Measurements from ENCODE around the gene PLAC1. TPM values are rescaled to one million over a fixed set of nuclear protein-coding genes. Genes with fewer than 3 reads are reported as not detected.

The PLAC1 gene
- total and polyA plus RNA-seq, 2 of the 13 experiments (the other 11 are each of a cell fraction or from before 2014, with no cell fraction given), result 0.40 to 2.7 TPM

DNA sequence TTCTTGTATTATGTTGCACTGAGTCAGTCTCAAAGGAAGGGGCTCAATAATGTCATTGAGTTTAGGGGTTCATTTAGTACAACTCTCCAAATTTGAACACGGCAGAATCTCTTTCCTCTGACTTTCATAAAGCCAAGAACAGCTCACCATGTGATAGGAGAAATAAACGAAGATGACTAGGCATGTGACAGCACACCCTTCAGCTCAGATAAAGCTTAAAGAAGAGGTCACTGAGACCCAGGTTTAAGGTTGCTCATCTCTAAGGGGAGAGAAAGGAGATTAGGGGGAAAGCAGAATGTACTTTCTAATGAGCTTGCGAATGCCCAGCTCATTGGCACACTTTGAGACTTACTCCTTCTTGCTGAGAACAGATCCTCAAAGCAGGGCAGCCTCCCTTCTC, 89.0 kb downstream of the PLAC1 start:
- Histone ChIP-seq H3K79me2 (ENCODE audit: insufficient read depth, low read length) (no peaks in the 10 kb centered on the region), H2AFZ (ENCODE audit: low read length) (no peak overlapping the region), H3K9me3 (ENCODE audit: low read length) (no peaks in the 10 kb centered on the region), H3K36me3 (replicated peaks in 1 of 2; ENCODE audit: control insufficient read depth in 1 of 2, insufficient read depth in 2 of 2, low read length in 2 of 2) (no peaks in the 10 kb centered on the region), H3K4me2 (ENCODE audit: low read depth, low read length) (no peak overlapping the region), H3K4me1 (ENCODE audit: insufficient read depth, low read length) (peaks cover 8% of the 10 kb centered on the region; the same call in 1 of the 2 replicates), H3K27me3 (ENCODE audit: control insufficient read depth in 1 of 2, insufficient read depth in 2 of 2, low read length in 2 of 2) (no peaks in the 10 kb centered on the region), H3K27ac (ENCODE audit: extremely low read length, insufficient read depth, low read length) (no peak overlapping the region), H3K4me3 (replicated peaks in 1 of 3; ENCODE audit: insufficient read depth in 1 of 3, low read depth in 2 of 3, low read length in 3 of 3) (no peak overlapping the region), H3K9ac (ENCODE audit: insufficient read depth, low read depth, low read length) (no peak overlapping the region), H4K20me1 (ENCODE audit: insufficient read depth, low read length) (no peaks in the 10 kb centered on the region)
- intact Hi-C loops (cut with micrococcal nuclease; ENCODE audit: unreplicated experiment) (no loop called here), in situ Hi-C loops (cut with HindIII; ENCODE audit: extremely low pct_ligation_motif_present, low pct_unique_long_range_greater_than_20kb) (no loop called here)
- FAIRE-seq, result no peak
- no peak for ATAC-seq
- ChIA-PET CTCF (ENCODE audit: low intra/inter-chr PET ratio, low total read pairs) (no interaction called here), POLR2A (no interaction called here)
- TF ChIP-seq DNMT3B (CRISPR knock-in tag; conservative IDR thresholded peaks at IDR 0.05) (no peak), SATB2 (CRISPR knock-in tag; IDR thresholded peaks at IDR 0.05) (no peak), ZFX (CRISPR knock-in tag; IDR thresholded peaks at IDR 0.05; ENCODE audit: low read depth) (no peak), RARA (CRISPR knock-in tag; IDR thresholded peaks at IDR 0.05) (no peak), ZNF678 (CRISPR knock-in tag; IDR thresholded peaks at IDR 0.05) (no peak), ZEB1 (IDR thresholded peaks at IDR 0.05; ENCODE audit: insufficient replicate concordance, low read depth) (no peak), ZNF326 (CRISPR knock-in tag; IDR thresholded peaks at IDR 0.05; ENCODE audit: borderline replicate concordance) (no peak), ZNF563 (CRISPR knock-in tag; IDR thresholded peaks at IDR 0.05) (no peak)
- no TSS peak for BruUV-seq (replicated peaks)
- 51% methylated on average over 3 of the region's 3 CpGs for WGBS (ENCODE audit: low lambda C conversion rate)
- DNase-seq (ENCODE audit: low spot score), result no peak

DNA sequence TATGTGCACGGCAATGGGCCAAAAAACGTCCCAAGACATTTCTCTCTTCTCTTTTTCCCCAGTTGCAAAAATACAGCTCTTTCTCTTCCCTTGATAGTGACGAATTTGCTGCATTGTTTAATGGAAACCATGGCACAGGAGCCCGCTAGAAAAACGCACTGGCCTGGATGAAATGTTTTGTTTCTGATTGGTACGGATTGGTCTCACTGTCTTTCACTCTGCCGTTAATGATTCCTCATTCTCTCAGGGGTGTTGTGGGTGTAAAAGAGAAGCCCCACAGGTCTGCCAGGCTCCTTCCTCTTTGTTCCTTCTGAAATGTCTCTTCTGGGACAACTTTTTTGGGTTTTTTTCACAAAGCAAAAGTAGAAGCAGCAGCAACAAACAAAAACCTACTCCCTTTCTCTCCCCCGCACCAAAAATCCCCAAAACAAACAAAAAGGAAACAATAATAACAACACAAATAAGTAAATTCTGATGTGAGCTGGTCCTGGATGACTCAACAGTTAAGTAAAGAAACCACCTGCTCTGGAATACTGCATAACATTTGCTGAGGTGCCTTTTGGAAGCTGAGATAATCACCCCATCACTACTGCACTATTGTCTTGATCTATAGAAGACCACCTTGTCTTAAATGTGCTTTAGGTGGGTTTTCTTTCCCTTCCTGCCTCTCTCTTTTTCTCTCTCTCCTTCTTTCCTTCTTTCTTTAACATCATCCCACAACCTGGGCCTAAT, 89.8 kb downstream of the PLAC1 start:
- in situ Hi-C loops (cut with HindIII; ENCODE audit: extremely low pct_ligation_motif_present, low pct_unique_long_range_greater_than_20kb) (no loop called here), intact Hi-C loops (cut with micrococcal nuclease; ENCODE audit: unreplicated experiment) (no loop called here)
- ChIA-PET CTCF (ENCODE audit: low intra/inter-chr PET ratio, low total read pairs) (no interaction called here), POLR2A (no interaction called here)
- Histone ChIP-seq H3K4me3 (replicated peaks in 1 of 3; ENCODE audit: insufficient read depth in 1 of 3, low read depth in 2 of 3, low read length in 3 of 3) (no peak overlapping the region), H2AFZ (ENCODE audit: low read length) (no peak overlapping the region), H4K20me1 (ENCODE audit: insufficient read depth, low read length) (no peaks in the 10 kb centered on the region), H3K36me3 (replicated peaks in 1 of 2; ENCODE audit: control insufficient read depth in 1 of 2, insufficient read depth in 2 of 2, low read length in 2 of 2) (no peaks in the 10 kb centered on the region), H3K9me3 (ENCODE audit: low read length) (no peaks in the 10 kb centered on the region), H3K27ac (ENCODE audit: extremely low read length, insufficient read depth, low read length) (no peak overlapping the region), H3K9ac (ENCODE audit: insufficient read depth, low read depth, low read length) (no peak overlapping the region), H3K79me2 (ENCODE audit: insufficient read depth, low read length) (no peaks in the 10 kb centered on the region), H3K4me2 (ENCODE audit: low read depth, low read length) (no peak overlapping the region), H3K4me1 (ENCODE audit: insufficient read depth, low read length) (peaks cover 8% of the 10 kb centered on the region; the same call in 1 of the 2 replicates), H3K27me3 (ENCODE audit: control insufficient read depth in 1 of 2, insufficient read depth in 2 of 2, low read length in 2 of 2) (no peaks in the 10 kb centered on the region)
- FAIRE-seq (no peak), DNase-seq (ENCODE audit: low spot score) (no peak), ATAC-seq (no peak)
- no TSS peak for BruUV-seq (replicated peaks)
- 3% methylated on average over 7 of the region's 8 CpGs for WGBS (ENCODE audit: low lambda C conversion rate)
- TF ChIP-seq ZNF720 (CRISPR knock-in tag; IDR thresholded peaks at IDR 0.05) (no peak), BORCS8-MEF2B (CRISPR knock-in tag; IDR thresholded peaks at IDR 0.05) (no peak), MEF2D (CRISPR knock-in tag; IDR thresholded peaks at IDR 0.05) (no peak), ZNF205 (CRISPR knock-in tag; IDR thresholded peaks at IDR 0.05) (no peak), NCOR1 (IDR thresholded peaks at IDR 0.05; ENCODE audit: borderline replicate concordance, low read length) (no peak), CHD2 (IDR thresholded peaks at IDR 0.05; ENCODE audit: low read depth, low read length) (no peak), ZNF607 (CRISPR knock-in tag; IDR thresholded peaks at IDR 0.05; ENCODE audit: borderline replicate concordance) (no peak), TOE1 (CRISPR knock-in tag; IDR thresholded peaks at IDR 0.05) (no peak)
- TF ChIP-seq, protein P1, sequence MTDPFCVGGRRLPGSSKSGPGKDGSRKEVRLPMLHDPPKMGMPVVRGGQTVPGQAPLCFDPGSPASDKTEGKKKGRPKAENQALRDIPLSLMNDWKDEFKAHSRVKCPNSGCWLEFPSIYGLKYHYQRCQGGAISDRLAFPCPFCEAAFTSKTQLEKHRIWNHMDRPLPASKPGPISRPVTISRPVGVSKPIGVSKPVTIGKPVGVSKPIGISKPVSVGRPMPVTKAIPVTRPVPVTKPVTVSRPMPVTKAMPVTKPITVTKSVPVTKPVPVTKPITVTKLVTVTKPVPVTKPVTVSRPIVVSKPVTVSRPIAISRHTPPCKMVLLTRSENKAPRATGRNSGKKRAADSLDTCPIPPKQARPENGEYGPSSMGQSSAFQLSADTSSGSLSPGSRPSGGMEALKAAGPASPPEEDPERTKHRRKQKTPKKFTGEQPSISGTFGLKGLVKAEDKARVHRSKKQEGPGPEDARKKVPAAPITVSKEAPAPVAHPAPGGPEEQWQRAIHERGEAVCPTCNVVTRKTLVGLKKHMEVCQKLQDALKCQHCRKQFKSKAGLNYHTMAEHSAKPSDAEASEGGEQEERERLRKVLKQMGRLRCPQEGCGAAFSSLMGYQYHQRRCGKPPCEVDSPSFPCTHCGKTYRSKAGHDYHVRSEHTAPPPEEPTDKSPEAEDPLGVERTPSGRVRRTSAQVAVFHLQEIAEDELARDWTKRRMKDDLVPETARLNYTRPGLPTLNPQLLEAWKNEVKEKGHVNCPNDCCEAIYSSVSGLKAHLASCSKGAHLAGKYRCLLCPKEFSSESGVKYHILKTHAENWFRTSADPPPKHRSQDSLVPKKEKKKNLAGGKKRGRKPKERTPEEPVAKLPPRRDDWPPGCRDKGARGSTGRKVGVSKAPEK (CRISPR knock-in tag; IDR thresholded peaks at IDR 0.05; ENCODE audit: borderline replicate concordance), result no peak

Measured in HepG2 (cell line).